Endodermal cell (in vitro differentiated cells): ENCODE data around the gene SURF6. TPM values are rescaled to one million over a fixed set of nuclear protein-coding genes. Genes with fewer than 3 reads are reported as not detected.

Source experiments
- DNase-seq: peaks from one replicate; pipeline ENCODE4 v3.0.0-alpha.2; 2017
- H3K27ac ChIP-seq: 2 replicates; pipeline ENCODE4 v1.5.1; 2013; ENCODE audit warnings: mild to moderate bottlenecking, low read depth, low read length, moderate library complexity
- H3K27me3 ChIP-seq: 2 replicates; pipeline ENCODE4 v1.6.1; 2013; ENCODE audit warnings: mild to moderate bottlenecking, low read length, moderate library complexity; ENCODE audit not compliant: insufficient read depth, control insufficient read depth, poor library complexity, severe bottlenecking
- H3K36me3 ChIP-seq: 2 replicates; pipeline ENCODE4 v1.7.0; 2013; ENCODE audit warnings: mild to moderate bottlenecking, low read length, moderate library complexity; ENCODE audit not compliant: control insufficient read depth, insufficient read depth
- H3K4me1 ChIP-seq: one replicate; pipeline ENCODE4 v1.7.0; 2013; ENCODE audit warnings: low read length; ENCODE audit not compliant: control insufficient read depth, insufficient read depth
- H3K4me3 ChIP-seq: 2 replicates; pipeline ENCODE4 v1.5.1; 2013; ENCODE audit warnings: mild to moderate bottlenecking, low read length, moderate library complexity
- H3K9ac ChIP-seq: 2 replicates; pipeline ENCODE4 v1.6.1; 2013; ENCODE audit warnings: mild to moderate bottlenecking, low read length, moderate library complexity; ENCODE audit not compliant: poor library complexity, severe bottlenecking; ENCODE audit errors: extremely low read depth
- H3K9me3 ChIP-seq: 2 replicates; pipeline ENCODE4 v1.6.1; 2013; ENCODE audit warnings: mild to moderate bottlenecking, low read length, moderate library complexity; ENCODE audit not compliant: control insufficient read depth
- H3K27ac Mint-ChIP-seq: 2 replicates; pipeline ENCODE4 v1.8.0; 2020; ENCODE audit warnings: mixed read lengths
- H3K27me3 Mint-ChIP-seq: 2 replicates; pipeline ENCODE4 v1.8.0; 2021; ENCODE audit warnings: mild to moderate bottlenecking, mixed read lengths; ENCODE audit not compliant: insufficient read depth
- H3K36me3 Mint-ChIP-seq: 2 replicates; pipeline ENCODE4 v1.8.0; 2020; ENCODE audit warnings: low read depth, mixed read lengths
- H3K4me1 Mint-ChIP-seq: 2 replicates; pipeline ENCODE4 v1.8.0; 2020; ENCODE audit warnings: mixed read lengths
- H3K4me3 Mint-ChIP-seq: 2 replicates; pipeline ENCODE4 v1.8.0; 2020; ENCODE audit warnings: mild to moderate bottlenecking, moderate library complexity, mixed read lengths
- H3K9me3 Mint-ChIP-seq: 2 replicates; pipeline ENCODE4 v1.8.0; 2020; ENCODE audit warnings: mild to moderate bottlenecking, mixed read lengths
- WGBS, 2 experiments: methylation state at CpG; one replicate each; pipeline versions ENCODE4 v1.1.5 to v1.1.7; 2013; ENCODE audit warnings: missing lambda C conversion rate in 2 of 2, mixed read lengths in 1 of 2; ENCODE audit not compliant: insufficient coverage in 1 of 2, insufficient read length in 1 of 2; 5-methylcytosine and 5-hydroxymethylcytosine counted together
- total RNA-seq, 2 donors: library from RNA; stranded (reverse); fragmentation: NEBNext Ultra II Directional in 1 of 2; extraction: Animal tissue kit (Norgen Biotek cat#: 25700) in 1 of 2; gene quantifications; 2 replicates in 1 of 2; 3 replicates in 1 of 2; pipeline ENCODE4 v1.2.1, GENCODE V29; 2021
- TF ChIP-seq, protein P1 (sequence below): fragments of 200-600 bp; sonication (generic); conservative IDR thresholded peaks from 2 replicates; pipeline ENCODE4 v1.5.0; 2021; ENCODE audit warnings: antibody characterized with exemption, mild to moderate bottlenecking

The SURF6 gene
- total RNA-seq, 2 donors from 2014 or later: 22.9 to 27.5 TPM

GRCh38 chr9:133355881-133356357 lies 19.9 kb upstream of the SURF6 start:
- peak overlapping the region; percentile 94 for H3K27ac Mint-ChIP-seq
- no peaks in the 10 kb centered on the region for H3K27me3 Mint-ChIP-seq
- Histone ChIP-seq H3K27me3 (no peaks in the 10 kb centered on the region), H3K27ac (no peak overlapping the region), H3K4me3 (peak overlapping the region; percentile 88), H3K9ac (peak overlapping the region; percentile 52), H3K36me3 (peaks cover 44% of the 10 kb centered on the region), H3K9me3 (no peaks in the 10 kb centered on the region), H3K4me1 (no peaks in the 10 kb centered on the region)
- no peaks in the 10 kb centered on the region for H3K9me3 Mint-ChIP-seq
- WGBS, 2 experiments: 1 to 4% methylated on average over 18 to 29 of the region's 31 CpGs
- TF ChIP-seq, protein P1, sequence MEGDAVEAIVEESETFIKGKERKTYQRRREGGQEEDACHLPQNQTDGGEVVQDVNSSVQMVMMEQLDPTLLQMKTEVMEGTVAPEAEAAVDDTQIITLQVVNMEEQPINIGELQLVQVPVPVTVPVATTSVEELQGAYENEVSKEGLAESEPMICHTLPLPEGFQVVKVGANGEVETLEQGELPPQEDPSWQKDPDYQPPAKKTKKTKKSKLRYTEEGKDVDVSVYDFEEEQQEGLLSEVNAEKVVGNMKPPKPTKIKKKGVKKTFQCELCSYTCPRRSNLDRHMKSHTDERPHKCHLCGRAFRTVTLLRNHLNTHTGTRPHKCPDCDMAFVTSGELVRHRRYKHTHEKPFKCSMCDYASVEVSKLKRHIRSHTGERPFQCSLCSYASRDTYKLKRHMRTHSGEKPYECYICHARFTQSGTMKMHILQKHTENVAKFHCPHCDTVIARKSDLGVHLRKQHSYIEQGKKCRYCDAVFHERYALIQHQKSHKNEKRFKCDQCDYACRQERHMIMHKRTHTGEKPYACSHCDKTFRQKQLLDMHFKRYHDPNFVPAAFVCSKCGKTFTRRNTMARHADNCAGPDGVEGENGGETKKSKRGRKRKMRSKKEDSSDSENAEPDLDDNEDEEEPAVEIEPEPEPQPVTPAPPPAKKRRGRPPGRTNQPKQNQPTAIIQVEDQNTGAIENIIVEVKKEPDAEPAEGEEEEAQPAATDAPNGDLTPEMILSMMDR: peak; percentile 43
- no peak for DNase-seq
- H3K4me1 Mint-ChIP-seq: peaks cover 3% of the 10 kb centered on the region
- peak overlapping the region; percentile 89 for H3K4me3 Mint-ChIP-seq
- H3K36me3 Mint-ChIP-seq: peaks cover 39% of the 10 kb centered on the region

GRCh38 chr9:133354766-133355165 lies 18.8 kb upstream of the SURF6 start:
- TF ChIP-seq, protein P1: no peak
- H3K27ac ChIP-seq: no peak overlapping the region
- no peak overlapping the region for H3K4me3 ChIP-seq
- Mint-ChIP-seq H3K27ac (no peak overlapping the region), H3K4me1 (peaks cover 8% of the 10 kb centered on the region), H3K36me3 (peaks cover 49% of the 10 kb centered on the region), H3K4me3 (peak overlapping the region; percentile 89), H3K9me3 (no peaks in the 10 kb centered on the region), H3K27me3 (no peaks in the 10 kb centered on the region)
- H3K4me1 ChIP-seq: no peaks in the 10 kb centered on the region
- peaks cover 47% of the 10 kb centered on the region for H3K36me3 ChIP-seq
- H3K9me3 ChIP-seq: no peaks in the 10 kb centered on the region
- WGBS, 2 experiments: 95 to 97% methylated on average over 5 to 7 of the region's 7 CpGs
- no peak overlapping the region for H3K9ac ChIP-seq
- H3K27me3 ChIP-seq: no peaks in the 10 kb centered on the region
- no peak for DNase-seq

GRCh38 chr9:133353548-133353947 lies 17.6 kb upstream of the SURF6 start:
- no peaks in the 10 kb centered on the region for H3K27me3 ChIP-seq
- H3K9ac ChIP-seq: no peak overlapping the region
- TF ChIP-seq, protein P1: no peak
- peaks cover 49% of the 10 kb centered on the region for H3K36me3 ChIP-seq
- Mint-ChIP-seq H3K36me3 (peaks cover 56% of the 10 kb centered on the region), H3K4me3 (no peak overlapping the region), H3K27ac (no peak overlapping the region), H3K9me3 (no peaks in the 10 kb centered on the region), H3K4me1 (peaks cover 19% of the 10 kb centered on the region), H3K27me3 (no peaks in the 10 kb centered on the region)
- H3K4me3 ChIP-seq: no peak overlapping the region
- no peak overlapping the region for H3K27ac ChIP-seq
- H3K4me1 ChIP-seq: no peaks in the 10 kb centered on the region
- DNase-seq: no peak
- 91 to 100% methylated on average over 4 to 5 of the region's 5 CpGs for WGBS, 2 experiments
- no peaks in the 10 kb centered on the region for H3K9me3 ChIP-seq
